ENCODE data around the gene SCT. TPM values are rescaled to one million over a fixed set of nuclear protein-coding genes. Genes with fewer than 3 reads are reported as not detected.

The SCT gene
- total and polyA plus RNA-seq, 2 of the 8 experiments (the other 6 are each of a cell fraction or from before 2014, with no cell fraction given), result 1.7 to 2.0 TPM

DNA sequence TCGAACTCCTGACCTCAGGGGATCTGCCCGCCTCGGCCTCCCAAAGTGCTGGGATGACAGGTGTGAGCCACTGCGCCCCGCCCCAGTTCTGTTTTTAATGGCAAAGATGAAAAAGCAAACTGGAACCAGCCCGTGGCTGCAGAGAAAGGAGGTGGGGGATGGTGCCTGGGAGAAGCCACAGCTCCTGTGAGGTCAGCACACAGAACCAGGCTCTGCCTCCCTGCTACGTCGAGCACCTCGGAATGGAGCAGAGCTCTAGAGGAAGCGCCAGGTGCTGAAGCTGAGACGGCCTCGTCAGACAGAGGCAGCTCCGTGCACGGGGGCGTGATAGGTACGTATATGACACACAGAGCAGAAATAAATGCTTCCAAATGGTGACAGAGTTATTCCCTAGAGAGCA is 18.6 kb upstream of the SCT start:
- WGBS, 2 experiments (ENCODE audit: extremely low coverage in 1 of 2, insufficient coverage in 1 of 2, insufficient read length in 1 of 2, insufficient replicate concordance in 2 of 2, low coverage in 1 of 2, low lambda C conversion rate in 2 of 2, missing lambda C conversion rate in 1 of 2), result 79% methylated on average over 16 of the region's 16 CpGs; no CpG with 5 or more reads in 1 of the 2 experiments
- H3K4me2 ChIP-seq (ENCODE audit: insufficient read depth in 1 of 2, low read depth in 2 of 2, low read length in 2 of 2), result no peak overlapping the region
- H2BK15ac ChIP-seq (ENCODE audit: low read length), result no peak overlapping the region
- no peak overlapping the region for H3K56ac ChIP-seq (replicated peaks; ENCODE audit: insufficient read length, low read depth, low read length)
- H3K4me3 ChIP-seq (ENCODE audit: extremely low read depth in 1 of 4, insufficient read depth in 2 of 4, low read depth in 3 of 4, low read length in 4 of 4), result no peak overlapping the region
- FAIRE-seq (no peak), DNase-seq (ENCODE audit: low read depth in 1 of 2, low spot score in 2 of 2) (no peak)
- no peak overlapping the region for H3K14ac ChIP-seq (ENCODE audit: insufficient read length)
- H4K91ac ChIP-seq (replicated peaks; ENCODE audit: insufficient read length, low read length), result no peak overlapping the region
- H3K27me3 ChIP-seq (replicated peaks in 1 of 4; ENCODE audit: control insufficient read depth in 3 of 4, extremely low read depth in 1 of 4, insufficient read depth in 3 of 4, low read length in 3 of 4), result peaks cover 0 to 3% (median 1%) of the 10 kb centered on the region in 4 experiments; a peak in 5 of 7 replicates
- no peak overlapping the region for H2AK5ac ChIP-seq (ENCODE audit: low read depth, low read length)
- no peak overlapping the region for H2AFZ ChIP-seq (ENCODE audit: low read length)
- no peak overlapping the region for H2BK12ac ChIP-seq (ENCODE audit: low read depth, low read length)
- H3K27ac ChIP-seq (ENCODE audit: low read depth, low read length), result no peak overlapping the region
- TF ChIP-seq CHD1 (IDR thresholded peaks at IDR 0.05; ENCODE audit: low read depth, low read length) (no peak), EP300 (IDR thresholded peaks at IDR 0.05; ENCODE audit: borderline replicate concordance in 1 of 2, low read depth in 2 of 2, low read length in 2 of 2) (no peak), MAFK (IDR thresholded peaks at IDR 0.05; ENCODE audit: low read depth, low read length) (no peak), SP1 (IDR thresholded peaks at IDR 0.05; ENCODE audit: low read depth, low read length) (no peak), PHF8 (conservative IDR thresholded peaks at IDR 0.05; ENCODE audit: low read depth, low read length) (no peak), POU5F1 (IDR thresholded peaks at IDR 0.05; ENCODE audit: low read depth, low read length) (no peak), SIN3A (conservative IDR thresholded peaks at IDR 0.05 in 1 of 2, IDR thresholded peaks at IDR 0.05 in 1 of 2; ENCODE audit: low read depth in 1 of 2, low read length in 2 of 2) (no peak), BRCA1 (IDR thresholded peaks at IDR 0.05; ENCODE audit: low read depth, low read length) (no peak)
- H4K8ac ChIP-seq (ENCODE audit: extremely low read depth, insufficient read depth, low read length), result no peak overlapping the region
- no peak overlapping the region for H3K9ac ChIP-seq (replicated peaks in 1 of 4; ENCODE audit: extremely low read depth in 1 of 4, low read depth in 3 of 4, low read length in 3 of 4)
- CTCF ChIA-PET (ENCODE audit: partially characterized antibody), result interaction anchor here (0.6 to 1.1 kb wide), 3 partner anchors 8 to 86 kb away, joined by 3 read pairs; partner anchors contain the start of gene DRD4
- H2BK5ac ChIP-seq (ENCODE audit: low read depth, low read length), result no peak overlapping the region
- H2BK20ac ChIP-seq (ENCODE audit: low read length), result no peak overlapping the region
- peaks cover 0 to 6% (median 2%) of the 10 kb centered on the region in 4 experiments; a peak in 5 of 7 replicates for H3K4me1 ChIP-seq (replicated peaks in 1 of 4; ENCODE audit: control insufficient read depth in 3 of 4, insufficient read depth in 4 of 4, low read length in 3 of 4)
- H3K9me3 ChIP-seq (ENCODE audit: insufficient read depth in 2 of 2, low read depth in 1 of 2, low read length in 1 of 2), result no peaks in the 10 kb centered on the region; a peak in 1 of 4 replicates
- no peaks in the 10 kb centered on the region for H3K79me2 ChIP-seq (ENCODE audit: control insufficient read depth in 1 of 2, insufficient read depth in 2 of 2, low read length in 2 of 2)
- H4K20me1 ChIP-seq (replicated peaks in 1 of 2; ENCODE audit: control insufficient read depth in 1 of 2, insufficient read depth in 2 of 2, low read length in 2 of 2), result peaks cover 0 to 4% of the 10 kb centered on the region in 2 experiments
- POLR2A ChIA-PET (ENCODE audit: partially characterized antibody), result interaction anchor here (1.4 to 4.2 kb wide), 2 partner anchors 10 to 48 kb away, joined by 3 to 19 read pairs; no protein-coding TSS in a partner anchor
- no peak overlapping the region for H2BK120ac ChIP-seq (replicated peaks; ENCODE audit: low read depth, low read length)
- no peak overlapping the region for H3K18ac ChIP-seq (ENCODE audit: extremely low read depth, low read length)
- H3K36me3 ChIP-seq (ENCODE audit: control insufficient read depth in 2 of 4, insufficient read depth in 4 of 4, low read length in 3 of 4), result peaks cover 0 to 3% (median under 1%) of the 10 kb centered on the region in 4 experiments; a peak in 1 of 8 replicates
- H3K4ac ChIP-seq (replicated peaks; ENCODE audit: insufficient read length, low read depth, low read length), result no peak overlapping the region
- H3K23ac ChIP-seq (ENCODE audit: insufficient read length), result no peak overlapping the region
- H3K79me1 ChIP-seq (ENCODE audit: low read depth, low read length), result no peaks in the 10 kb centered on the region
- no peaks in the 10 kb centered on the region for H3K23me2 ChIP-seq (ENCODE audit: low read depth, low read length)
- no peak overlapping the region for H4K5ac ChIP-seq (ENCODE audit: insufficient read length, low read depth, low read length)
